NAMALWA (cell line): ENCODE measurements around the gene ZNF324B.
A peak's percentile ranks its signal among the peaks of the same experiment; 100 is the strongest.

Experiments used
- DNase-seq: peaks from one replicate; pipeline ENCODE4 v3.0.0-alpha.2; 2015; ENCODE audit warnings: low spot score

The ZNF324B gene

DNA sequence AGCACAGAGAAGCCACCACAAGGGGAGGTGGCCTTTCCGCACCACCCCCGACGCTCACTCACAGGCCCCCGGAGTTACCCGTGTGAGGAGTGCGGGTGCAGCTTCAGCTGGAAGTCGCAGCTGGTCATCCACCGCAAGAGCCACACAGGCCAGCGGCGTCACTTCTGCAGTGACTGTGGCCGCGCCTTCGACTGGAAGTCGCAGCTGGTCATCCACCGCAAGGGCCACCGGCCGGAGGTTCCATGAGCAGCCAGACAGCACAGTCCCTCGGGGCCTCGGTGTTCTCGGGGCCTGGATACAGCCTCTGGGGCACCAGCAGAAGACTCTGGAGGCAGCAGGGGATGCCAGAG lies 29.0 kb downstream of the ZNF324B start:
- no peak for DNase-seq

- no peak for DNase-seq
Observed at GRCh38 chr19:58480831-58481230, 29.4 kb downstream of the ZNF324B start.

DNA sequence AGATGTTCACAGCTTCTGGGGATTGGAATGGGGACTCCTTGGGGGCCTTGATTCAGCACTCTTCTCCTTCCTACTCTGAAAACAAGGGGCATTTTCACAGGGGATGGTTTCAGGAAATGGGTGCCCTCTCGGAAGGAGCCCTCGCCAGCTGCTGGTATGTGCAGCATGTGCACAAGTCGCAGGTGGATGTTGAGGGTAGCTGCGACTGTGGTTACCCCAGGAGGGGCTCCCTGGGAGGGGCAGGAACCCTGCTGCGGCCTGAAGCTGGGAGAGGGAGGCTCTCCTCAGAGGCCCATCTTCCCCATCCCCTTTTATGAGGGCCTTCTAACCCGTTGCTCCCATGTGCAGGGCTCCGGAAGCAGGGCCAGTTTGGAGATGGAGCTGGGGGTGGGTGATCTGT lies 30.9 kb downstream of the ZNF324B start:
- DNase-seq, result no peak

DNA sequence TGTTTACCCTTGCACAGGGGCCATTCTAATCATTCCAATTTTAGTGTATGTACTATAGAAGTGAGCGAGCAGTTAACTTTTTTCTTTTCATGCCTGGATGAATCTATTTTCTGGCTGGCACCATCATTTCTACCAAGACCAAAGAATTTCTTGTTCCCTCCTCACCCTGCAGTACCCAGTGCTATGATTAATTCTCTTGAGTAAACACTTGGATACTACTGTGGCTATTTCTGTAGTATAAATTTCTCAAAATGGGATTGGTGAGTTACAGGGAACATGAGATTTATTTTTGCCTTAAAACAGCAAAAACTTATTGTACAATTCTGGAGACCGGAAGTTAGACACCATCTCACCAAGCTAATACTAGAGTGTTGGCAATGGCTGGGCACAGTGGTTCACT lies 32.4 kb downstream of the ZNF324B start:
- no peak for DNase-seq

GRCh38 chr19:58484349-58484748 lies 32.9 kb downstream of the ZNF324B start:
- DNase-seq, result peak; percentile 52

- no peak for DNase-seq
Observed at GRCh38 chr19:58491393-58491792, 40.0 kb downstream of the ZNF324B start.

DNA sequence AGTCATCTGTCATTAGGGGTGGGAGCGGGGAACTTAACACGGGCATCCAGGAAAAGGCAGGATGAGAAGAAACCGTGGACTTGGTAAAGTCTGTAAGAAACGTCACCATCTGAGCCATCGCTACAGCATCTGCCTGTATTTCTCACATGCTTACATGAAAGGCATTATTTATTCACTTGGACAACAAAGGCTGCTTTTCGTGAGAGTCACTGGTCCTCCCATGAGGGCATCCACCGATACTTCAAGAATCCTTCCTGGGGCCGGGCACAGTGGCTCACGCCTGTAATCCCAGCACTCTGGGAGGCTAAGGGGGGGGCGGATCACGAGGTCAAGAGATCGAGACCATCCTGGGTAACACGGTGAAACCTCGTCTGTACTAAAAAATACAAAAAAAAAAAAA lies 40.8 kb downstream of the ZNF324B start:
- no peak for DNase-seq

GRCh38 chr19:58497634-58498170 lies 46.3 kb downstream of the ZNF324B start:
- DNase-seq, result no peak

DNA sequence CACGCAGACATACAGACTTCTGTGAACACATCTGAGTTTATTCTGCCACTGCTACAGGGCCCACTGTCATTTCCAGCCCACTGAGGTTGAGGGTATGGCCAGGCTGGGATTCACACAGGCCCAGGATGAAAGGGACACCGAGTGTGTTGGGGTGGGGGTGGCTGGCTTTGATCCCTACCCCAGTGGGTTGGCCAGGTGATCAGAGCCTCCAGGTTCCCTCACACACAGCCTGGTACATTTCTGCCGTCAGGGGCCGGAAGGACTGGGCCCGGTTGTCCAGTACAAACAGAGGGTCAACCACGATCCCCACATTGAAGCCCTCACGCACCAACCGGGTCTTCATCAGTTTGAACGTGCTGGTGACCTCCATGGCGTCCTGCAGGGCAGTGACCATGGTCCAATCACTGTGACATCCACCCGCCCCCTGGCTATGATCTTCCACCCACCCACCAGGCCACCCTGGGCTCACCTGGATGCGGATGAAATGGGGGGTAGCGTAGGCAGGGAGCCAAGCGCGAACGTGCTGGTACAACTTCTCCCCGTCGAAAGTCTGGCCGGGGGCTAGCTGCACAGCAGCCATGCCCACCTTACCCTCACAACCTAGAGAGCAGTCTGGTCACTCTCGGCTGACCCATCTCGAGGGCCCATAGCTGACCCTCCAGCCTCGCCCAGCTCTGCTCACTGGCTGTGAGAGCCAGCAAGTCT lies 47.0 kb downstream of the ZNF324B start:
- DNase-seq, result no peak

- DNase-seq, result peak; percentile 99
Observed at GRCh38 chr19:58499021-58499927, 47.9 kb downstream of the ZNF324B start.

DNA sequence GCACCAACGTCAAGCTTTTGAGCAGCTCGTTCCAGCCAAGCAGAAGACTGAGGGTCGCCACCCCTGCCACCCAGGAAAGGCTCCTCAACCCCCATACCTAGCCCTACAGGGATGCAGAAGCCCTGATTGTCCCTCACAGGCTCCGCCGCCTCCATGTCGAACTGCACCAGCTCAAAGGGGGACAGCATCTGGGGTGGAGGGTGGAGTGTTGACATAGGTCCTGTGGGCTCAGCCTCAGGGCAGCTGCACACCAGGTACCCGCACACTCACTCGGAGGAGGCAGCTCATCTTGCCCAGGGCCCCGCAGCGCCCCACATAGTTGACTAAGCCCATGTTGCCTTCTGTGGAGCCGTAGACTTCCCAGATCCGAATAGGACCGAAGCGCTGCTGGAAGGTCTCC lies 48.8 kb downstream of the ZNF324B start:
- no peak for DNase-seq
